B cell (primary cell): ENCODE results near the gene C15orf62.

Source experiments
- CTCF ChIP-seq: fragments of 200-600 bp; IDR thresholded peaks from one replicate; pipeline ENCODE4 v1.8.0; 2022; ENCODE audit warnings: antibody characterized with exemption, mild to moderate bottlenecking
- EZH2 ChIP-seq: IDR thresholded peaks from 2 replicates; pipeline ENCODE4 v1.6.1; 2012; ENCODE audit warnings: borderline replicate concordance, low read depth, mild to moderate bottlenecking, moderate library complexity, low read length; ENCODE audit not compliant: insufficient read depth, poor library complexity, severe bottlenecking

GRCh38 chr15:40762919-40763800, 6.6 kb upstream of the C15orf62 start:
- no peak for TF ChIP-seq CTCF
- TF ChIP-seq EZH2, result no peak
